ENCODE data around the gene ANKH.

DNA sequence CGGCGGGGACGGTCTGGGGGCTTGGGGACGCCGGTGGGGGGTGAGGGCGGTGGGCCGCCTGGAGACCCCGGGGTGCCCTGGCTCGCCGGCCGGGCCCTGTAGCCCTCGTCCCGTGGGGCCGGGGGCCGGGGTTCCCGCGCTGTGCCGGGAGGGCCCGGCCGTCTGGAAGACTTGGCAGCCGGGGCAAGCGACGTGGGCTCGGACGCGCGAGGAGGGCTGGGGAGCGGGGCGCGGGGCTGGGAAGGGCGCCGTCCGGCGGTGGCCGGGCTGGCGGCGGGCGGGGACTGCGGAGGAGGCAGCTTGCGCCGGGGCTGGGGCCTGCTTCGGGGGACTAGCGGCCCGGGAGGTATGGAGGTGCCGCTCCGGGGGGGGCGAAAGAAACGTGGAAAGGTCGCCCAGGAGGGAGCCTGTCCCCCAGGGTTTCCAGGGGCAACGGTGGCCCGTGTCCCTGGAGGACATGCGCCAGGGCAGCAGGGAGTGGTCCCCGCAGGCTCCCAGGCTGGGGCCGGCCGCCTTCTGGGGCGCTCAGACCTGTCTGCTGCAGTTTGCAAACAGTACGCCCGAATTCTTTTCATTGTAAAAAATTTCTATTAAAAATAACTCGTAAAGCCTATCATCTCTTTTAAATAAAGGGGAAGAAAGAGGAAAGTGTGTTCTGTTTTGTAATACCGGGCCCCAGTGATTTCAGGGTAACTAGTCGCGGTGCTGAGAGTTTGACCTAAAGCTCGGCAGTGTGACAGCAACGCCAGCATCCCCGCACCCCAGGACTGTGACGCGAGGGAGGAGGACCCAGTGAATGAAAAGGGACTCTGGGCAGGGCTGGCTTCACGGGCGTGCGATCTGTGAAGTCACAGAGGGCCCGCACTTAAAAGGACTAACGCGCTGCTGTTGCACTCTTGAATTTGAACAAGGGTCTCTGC lies 752 bp upstream of the ANKH start:
- TF ChIP-seq POLR2AphosphoS5 (IDR thresholded peaks at IDR 0.05; ENCODE audit: borderline replicate concordance, low read depth, low read length) (no peak), FOXP2 (optimal IDR thresholded peaks at IDR 0.05; ENCODE audit: control extremely low read depth, extremely low read length, insufficient read depth) (no peak)

All from SK-N-MC (cell line).